ENCODE data around the gene OR9Q1. TPM values are rescaled to one million over a fixed set of nuclear protein-coding genes. Genes with fewer than 3 reads are reported as not detected.

The OR9Q1 gene
- total RNA-seq, 1 donor from 2014 or later: not detected

- DNase-seq: no peak
Measured at GRCh38 chr11:58034471-58034870, 10.8 kb downstream of the OR9Q1 start.

- no peak for DNase-seq
Measured at GRCh38 chr11:58039589-58039988, 15.9 kb downstream of the OR9Q1 start.

GRCh38 chr11:58043379-58043778 is 19.7 kb downstream of the OR9Q1 start:
- no peak for DNase-seq

- DNase-seq: no peak
Measured at GRCh38 chr11:58046231-58046630, 22.6 kb downstream of the OR9Q1 start.

GRCh38 chr11:58047818-58048217 is 24.1 kb downstream of the OR9Q1 start:
- DNase-seq: no peak

- no peak for DNase-seq
Measured at GRCh38 chr11:58055806-58056401, 32.2 kb downstream of the OR9Q1 start.

GRCh38 chr11:58057481-58057880 is 33.8 kb downstream of the OR9Q1 start:
- no peak for DNase-seq

GRCh38 chr11:58058276-58059006 is 34.8 kb downstream of the OR9Q1 start:
- no peak for DNase-seq

GRCh38 chr11:58059007-58059350 is 35.3 kb downstream of the OR9Q1 start:
- no peak for DNase-seq

GRCh38 chr11:58060535-58060934 is 36.9 kb downstream of the OR9Q1 start:
- no peak for DNase-seq

GRCh38 chr11:58060939-58061672 is 37.4 kb downstream of the OR9Q1 start:
- no peak for DNase-seq

- DNase-seq: no peak
Measured at GRCh38 chr11:58061813-58062212, 38.1 kb downstream of the OR9Q1 start.

GRCh38 chr11:58067685-58068084 is 44.0 kb downstream of the OR9Q1 start:
- DNase-seq: no peak

- no peak for DNase-seq
Measured at GRCh38 chr11:58068655-58069054, 45.0 kb downstream of the OR9Q1 start.

GRCh38 chr11:58070585-58070984 is 46.9 kb downstream of the OR9Q1 start:
- no peak for DNase-seq

GRCh38 chr11:58075781-58076180 is 52.1 kb downstream of the OR9Q1 start:
- no peak for DNase-seq

- DNase-seq: no peak
Measured at GRCh38 chr11:58086528-58086927, 62.8 kb downstream of the OR9Q1 start.

- no peak for DNase-seq
Measured at GRCh38 chr11:58097437-58097836, 73.8 kb downstream of the OR9Q1 start.

GRCh38 chr11:58121096-58121495 is 97.4 kb downstream of the OR9Q1 start:
- DNase-seq: no peak

- DNase-seq: no peak
Measured at GRCh38 chr11:58125469-58125868, 101.8 kb downstream of the OR9Q1 start, which contains the start of gene OR9I1. Gene OR9I1, minus strand, starts transcription at chr11:58125530. Its CDS starts 6,086 bp downstream, at chr11:58119444.

GRCh38 chr11:58127350-58127749 is 103.7 kb downstream of the OR9Q1 start:
- DNase-seq: no peak

GRCh38 chr11:58133309-58134076 is 109.8 kb downstream of the OR9Q1 start:
- DNase-seq: no peak

- no peak for DNase-seq
Measured at GRCh38 chr11:58134151-58134550, 110.5 kb downstream of the OR9Q1 start.

Measured in skin of body (tissue), 2 donors.